ENCODE results near the gene NAGA. TPM values are rescaled to one million over a fixed set of nuclear protein-coding genes. Genes with fewer than 3 reads are reported as not detected.
"Not testable (repeated sequence)": the region's sequence is repeated elsewhere in the genome, so short reads cannot be mapped to it uniquely, and the experiment has no call there.

Gene NAGA
- polyA plus RNA-seq, 1 donor, result 17.1 TPM

- DNase-seq (ENCODE audit: low read depth), result no peak
Measured at GRCh38 chr22:42074846-42075676, 4.4 kb upstream of the NAGA start.

GRCh38 chr22:42074132-42074811 lies 3.7 kb upstream of the NAGA start, which contains the start of gene PHETA2:
TSS of gene PHETA2 (plus strand) at chr22:42074248. CDS start at chr22:42077294, 3,046 bp downstream.
- no peak for DNase-seq (ENCODE audit: low read depth)

GRCh38 chr22:42073621-42074041 lies 3.0 kb upstream of the NAGA start:
- no peak for DNase-seq (ENCODE audit: low read depth)

DNA sequence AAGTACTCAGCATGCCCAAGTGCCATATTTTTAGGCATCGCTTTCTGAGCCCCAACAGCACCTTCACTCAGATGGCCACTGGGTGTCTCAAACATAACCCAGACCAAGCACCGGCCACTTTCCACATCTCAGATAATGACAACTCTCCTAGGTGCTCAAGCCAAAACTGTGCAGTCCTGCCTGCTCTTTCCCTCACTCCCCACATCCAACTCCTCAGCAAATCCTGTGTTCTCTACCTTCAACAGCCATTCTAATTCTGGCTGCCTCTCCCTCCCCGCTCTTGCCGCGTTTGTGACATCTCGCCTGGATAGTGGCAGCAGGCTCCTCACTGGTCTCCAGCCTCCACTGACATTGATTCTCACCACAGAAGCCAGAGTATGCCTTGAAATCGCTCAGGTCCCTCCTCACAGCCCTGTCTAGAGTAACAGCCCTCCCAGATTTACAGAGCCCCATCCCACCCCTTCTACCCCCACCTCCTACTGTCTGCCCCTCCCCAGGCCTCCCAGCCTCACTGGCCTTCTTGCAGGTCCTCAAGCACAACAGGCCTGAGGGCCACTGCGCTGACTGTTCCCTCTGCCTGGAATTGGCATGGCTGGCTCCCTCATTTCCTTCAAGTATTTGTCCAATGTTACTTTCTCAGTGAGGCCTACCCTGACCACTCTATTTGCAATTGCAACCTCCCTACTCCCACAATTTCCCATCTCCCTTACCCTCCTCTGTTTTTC lies 2.2 kb upstream of the NAGA start:
- no peak for DNase-seq (ENCODE audit: low read depth)

DNA sequence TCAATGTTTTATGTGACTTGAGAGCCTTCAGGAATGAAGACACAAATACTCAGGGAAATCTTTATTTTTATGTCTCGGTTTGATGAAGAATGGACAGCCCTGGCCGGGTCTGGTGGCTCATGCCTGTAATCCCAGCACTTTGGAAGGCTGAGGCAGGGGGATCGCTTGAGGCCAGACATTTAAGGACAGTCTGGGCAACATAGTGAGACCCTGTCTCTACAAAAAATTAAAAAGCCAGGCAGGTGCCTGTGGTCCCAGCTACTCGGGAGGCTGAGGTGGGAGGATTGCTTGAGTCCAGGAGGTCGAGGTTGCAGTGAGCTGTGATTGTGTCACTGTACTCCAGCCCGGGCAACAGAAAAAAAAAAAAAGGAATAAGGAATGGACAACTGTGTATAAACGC lies 896 bp upstream of the NAGA start:
- not testable (repeated sequence) for DNase-seq (ENCODE audit: low read depth)

DNA sequence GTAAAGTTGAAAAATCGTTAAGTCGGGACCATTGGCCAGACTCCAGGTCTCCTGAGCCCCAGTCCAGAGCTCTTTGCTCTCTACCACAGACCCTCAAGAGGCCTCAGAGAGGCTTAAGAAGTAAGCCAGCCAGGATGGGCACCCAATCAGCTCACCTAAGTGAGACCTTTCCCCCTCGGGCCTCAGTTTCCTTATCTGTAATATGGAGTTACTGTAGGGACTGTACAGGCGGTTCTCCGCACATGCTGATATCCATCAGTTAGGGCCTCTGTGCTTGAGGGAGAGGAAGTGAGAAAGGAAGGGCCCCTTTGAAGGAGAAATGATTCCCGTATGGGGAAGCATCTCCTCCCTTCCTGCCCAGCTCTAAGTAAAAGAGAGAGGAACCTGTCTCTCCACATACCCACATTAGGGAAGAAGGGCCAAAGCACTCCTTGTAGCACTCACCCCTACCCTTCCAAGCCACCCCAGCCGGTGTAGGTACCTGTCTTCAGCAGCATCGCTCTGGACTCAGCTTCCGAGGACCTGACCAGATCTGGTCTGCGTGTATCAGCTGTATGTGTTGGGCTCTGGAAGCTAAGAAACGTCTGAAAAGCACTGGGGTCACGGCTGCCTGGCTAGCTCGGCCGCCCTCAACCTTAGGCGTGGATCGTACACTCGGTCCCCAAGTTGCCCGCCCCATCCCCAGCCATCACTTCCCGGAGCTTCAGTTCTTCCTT lies 653 bp downstream of the NAGA start:
- no peak for DNase-seq (ENCODE audit: low read depth)

- no peak for DNase-seq (ENCODE audit: low read depth)
Measured at GRCh38 chr22:42068291-42068690, 2.3 kb downstream of the NAGA start.

DNA sequence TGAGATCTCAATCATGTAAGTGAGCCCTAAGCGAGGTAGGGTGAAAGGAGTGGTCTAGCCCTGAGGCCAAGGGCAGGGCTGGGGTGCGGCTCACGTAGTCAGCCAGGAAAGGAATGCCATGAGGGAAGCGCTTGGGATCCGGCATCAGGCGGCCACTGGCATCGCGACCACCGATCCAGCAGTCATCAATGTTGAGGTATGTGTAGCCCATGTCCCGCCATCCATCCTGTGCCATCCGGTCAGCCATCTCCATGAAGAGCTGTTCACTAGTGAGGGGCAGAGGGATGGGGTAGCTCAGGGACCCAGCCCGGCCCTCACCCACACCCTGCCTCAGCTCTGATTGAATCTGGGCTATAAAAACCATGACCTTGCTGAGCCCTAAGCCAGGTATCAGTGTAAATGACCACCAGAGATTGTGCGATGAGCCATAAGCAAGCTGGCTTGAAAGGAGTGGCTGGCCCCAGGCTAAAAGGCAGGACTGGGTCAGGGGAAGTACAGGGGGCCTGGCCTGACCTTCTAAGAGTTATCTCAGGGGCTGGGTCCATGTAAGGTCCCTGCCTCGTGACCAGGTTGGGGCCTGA lies 2.9 kb downstream of the NAGA start:
- DNase-seq (ENCODE audit: low read depth), result no peak

GRCh38 chr22:42066937-42067336 lies 3.7 kb downstream of the NAGA start:
- DNase-seq (ENCODE audit: low read depth), result no peak

DNA sequence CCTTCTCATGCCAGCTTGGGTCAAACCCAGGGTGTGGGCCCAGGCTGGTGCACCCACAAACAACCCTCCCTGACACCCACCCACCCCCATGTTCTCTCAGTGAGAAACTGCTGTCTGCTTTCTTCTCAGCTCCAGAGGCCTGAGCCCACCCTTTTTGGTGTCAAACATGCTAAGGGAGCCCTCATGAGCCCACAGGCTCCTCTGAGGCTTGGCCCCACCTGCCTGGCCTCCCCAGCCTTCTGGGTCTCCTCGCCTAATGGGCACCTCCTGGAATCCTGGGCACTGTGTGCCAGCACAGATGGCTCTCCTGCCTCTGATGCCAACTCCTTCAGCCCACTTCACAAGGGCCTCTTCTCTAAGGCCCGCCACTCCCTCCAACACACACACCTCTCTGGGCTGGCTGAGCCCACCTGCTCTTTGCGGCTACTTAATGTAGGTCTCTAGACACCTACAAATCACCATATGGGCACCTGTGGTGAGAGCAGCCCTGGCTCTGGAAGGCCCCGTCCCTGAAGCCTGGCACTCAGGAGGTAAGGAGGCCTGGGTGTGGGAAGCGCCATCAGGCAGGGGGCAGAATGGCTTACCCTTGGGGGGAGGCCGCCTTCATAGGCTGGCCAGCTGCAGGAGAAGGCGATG lies 4.4 kb downstream of the NAGA start:
- DNase-seq (ENCODE audit: low read depth), result no peak

- no peak for DNase-seq (ENCODE audit: low read depth)
Measured at GRCh38 chr22:42065438-42066125, 5.0 kb downstream of the NAGA start.

DNA sequence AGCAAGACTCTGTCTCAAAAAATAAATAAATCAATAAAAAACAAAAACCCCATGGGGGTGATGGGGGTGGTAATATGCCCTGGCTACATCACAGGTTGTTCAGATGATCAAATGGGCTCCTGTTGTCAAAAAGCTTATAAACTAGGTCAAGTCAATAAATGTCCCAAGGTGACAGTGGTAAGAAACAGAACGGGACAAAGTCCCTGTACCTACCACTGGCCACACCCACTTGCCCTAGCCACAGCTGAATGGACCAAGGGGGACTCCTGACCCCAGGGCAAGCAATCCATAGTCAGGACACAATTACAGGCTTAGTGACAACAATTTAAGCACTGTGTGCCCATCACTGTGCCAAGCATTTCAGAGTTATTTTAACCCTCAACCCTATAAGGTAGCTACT lies 6.0 kb downstream of the NAGA start:
- no peak for DNase-seq (ENCODE audit: low read depth)

- DNase-seq (ENCODE audit: low read depth), result no peak
Measured at GRCh38 chr22:42062506-42063170, 8.0 kb downstream of the NAGA start.

DNA sequence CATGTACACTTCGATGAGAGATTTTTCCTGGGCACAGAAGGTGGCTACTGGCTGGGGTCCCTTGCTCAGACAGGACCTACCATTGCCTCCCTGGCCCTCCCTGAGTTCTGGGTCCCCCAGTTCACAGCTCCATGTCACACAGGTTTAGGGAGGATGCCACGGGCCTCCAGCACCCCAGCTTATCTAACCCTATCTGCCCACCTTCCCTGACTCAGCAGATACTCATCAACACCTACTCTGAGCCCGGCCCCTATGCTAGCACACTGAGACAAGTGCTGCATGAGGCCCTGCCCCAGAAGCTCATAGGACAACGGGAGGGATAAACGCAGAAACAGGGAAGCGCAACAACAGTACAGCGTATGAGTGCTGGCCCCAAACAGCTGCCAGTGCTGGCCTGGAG lies 9.6 kb downstream of the NAGA start:
- DNase-seq (ENCODE audit: low read depth), result no peak

GRCh38 chr22:42060489-42060888 lies 10.1 kb downstream of the NAGA start:
- no peak for DNase-seq (ENCODE audit: low read depth)

DNA sequence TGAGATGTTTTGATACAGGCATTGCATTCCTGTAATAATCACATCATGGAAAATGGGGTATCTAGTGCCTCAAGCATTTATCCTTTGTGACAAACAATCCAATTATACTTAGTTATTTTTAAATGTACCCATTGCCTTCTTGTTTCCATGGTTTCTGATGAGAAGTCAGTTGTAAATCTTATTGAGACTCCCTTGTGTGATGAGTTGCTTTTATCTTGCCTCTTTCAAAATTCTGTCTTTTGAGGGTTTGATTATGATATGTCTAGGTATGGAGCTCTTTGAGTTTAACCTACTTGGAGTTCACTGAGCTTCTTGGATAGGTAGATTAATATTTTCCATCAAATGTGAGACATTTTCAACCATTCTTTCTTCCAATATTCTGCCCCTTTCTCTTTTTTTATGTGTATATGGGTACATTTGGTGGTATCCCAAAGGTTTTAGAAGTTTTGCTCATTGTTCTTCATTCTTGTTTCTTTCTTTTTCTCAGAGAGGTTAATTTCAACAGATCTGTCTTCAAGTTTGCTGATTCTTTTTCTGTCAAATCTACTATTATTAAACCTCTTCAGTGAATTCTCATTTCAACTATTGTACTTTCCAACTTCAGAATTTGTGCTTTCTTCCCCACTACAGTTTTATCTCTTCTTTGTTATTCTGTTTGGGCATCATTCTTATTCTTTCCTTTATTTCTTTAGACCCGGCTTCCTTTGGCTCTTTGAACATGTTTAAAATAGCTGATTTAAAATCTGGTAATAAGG lies 13.7 kb downstream of the NAGA start:
- DNase-seq (ENCODE audit: low read depth), result no peak

DNA sequence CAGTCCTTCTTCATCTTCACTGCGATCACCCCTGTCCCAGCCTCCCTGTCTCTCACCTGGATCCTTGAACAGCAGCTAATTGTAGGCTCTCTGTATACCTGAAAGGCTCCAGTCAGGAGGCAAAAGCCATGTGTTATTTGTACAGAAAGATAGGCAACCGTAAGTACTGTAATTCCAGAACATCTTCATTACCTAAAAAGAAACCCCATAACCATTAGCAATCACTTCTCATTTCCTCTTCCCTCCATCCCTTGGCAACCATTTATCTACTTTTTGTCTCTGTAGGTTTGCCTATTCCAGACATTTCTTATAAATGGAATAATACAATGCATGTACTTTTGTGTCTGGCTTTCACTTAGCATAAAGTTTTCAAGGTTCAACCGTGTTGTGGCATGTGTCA lies 17.8 kb downstream of the NAGA start:
- DNase-seq (ENCODE audit: low read depth), result no peak

- no peak for DNase-seq (ENCODE audit: low read depth)
Measured at GRCh38 chr22:42050641-42051180, 19.9 kb downstream of the NAGA start.

DNA sequence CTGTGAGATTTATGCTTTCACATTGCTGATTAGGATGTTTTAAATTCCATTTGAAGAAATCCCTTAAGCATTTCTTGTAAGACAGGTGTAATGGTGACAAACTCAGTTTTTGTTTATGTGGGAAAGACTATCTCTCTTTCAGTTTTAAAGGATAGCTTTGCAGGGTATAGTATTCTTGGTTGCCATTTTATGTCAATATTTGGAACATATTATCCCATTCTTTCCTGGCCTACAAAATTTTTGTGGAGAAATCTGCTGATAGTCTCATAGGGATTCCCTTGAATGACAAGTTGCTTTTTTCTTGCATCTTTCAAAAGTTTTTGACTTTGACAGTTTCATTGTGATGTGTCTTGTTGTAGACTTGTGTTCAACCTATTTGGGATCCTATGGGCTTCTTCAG lies 28.8 kb downstream of the NAGA start:
- no peak for DNase-seq (ENCODE audit: low read depth)

Data from forelimb muscle (tissue), 1 donor.